IMR-90 (cell line): ENCODE data around the gene CXCL13. TPM values are rescaled to one million over a fixed set of nuclear protein-coding genes. Genes with fewer than 3 reads are reported as not detected.

Experiments
- ATAC-seq: fragments of 200-7000 bp; cut with Tn5 transposase; 2 replicates; pipeline ENCODE4 v1.9.1; 2020; ENCODE audit warnings: low read depth, mild to moderate bottlenecking, moderate library complexity
- BruUV-seq: library from RNA; stranded (reverse); fragments of 400-500 nt; replicated peaks from 2 replicates; lab custom pipeline; 2021; lab: Mats Ljungman, UMichigan
- CTCF ChIA-PET: fragments of 300-600 bp; formaldehyde crosslinking; extraction: SDS; loops from one replicate; lab custom pipeline; 2021; ENCODE audit warnings: antibody characterized with exemption; lab: Yijun Ruan, JAX
- POLR2A ChIA-PET: fragments of 300-600 bp; sonication (Branson Sonifier 250); formaldehyde crosslinking; loops from one replicate; lab custom pipeline; 2022; ENCODE audit warnings: antibody characterized with exemption; ENCODE audit not compliant: unreplicated experiment; lab: Charles Lee
- DNase-seq: peaks from one replicate; pipeline ENCODE4 v3.0.0; 2013
- H2AFZ ChIP-seq: replicated peaks from 2 replicates; pipeline ENCODE3; 2013; ENCODE audit warnings: low read length, mild to moderate bottlenecking; ENCODE audit not compliant: poor library complexity
- H2AK5ac ChIP-seq: 2 replicates; pipeline ENCODE4 v1.6.1; 2013; ENCODE audit warnings: low read depth, low read length, inconsistent platforms
- H2AK9ac ChIP-seq: replicated peaks from 2 replicates; pipeline ENCODE3; 2013; ENCODE audit warnings: mild to moderate bottlenecking, low read depth, low read length, moderate library complexity; ENCODE audit not compliant: poor library complexity
- H2BK120ac ChIP-seq: 2 replicates; pipeline ENCODE4 v1.6.1; 2013; ENCODE audit warnings: low read depth, low read length, inconsistent platforms
- H2BK15ac ChIP-seq: 3 replicates; pipeline ENCODE4 v1.6.1; 2013; ENCODE audit warnings: low read depth, low read length, inconsistent platforms
- H2BK20ac ChIP-seq: 2 replicates; pipeline ENCODE4 v1.6.1; 2013; ENCODE audit warnings: low read depth, mild to moderate bottlenecking, inconsistent platforms, low read length, moderate library complexity
- H2BK5ac ChIP-seq: 2 replicates; pipeline ENCODE4 v1.6.1; 2013; ENCODE audit warnings: mild to moderate bottlenecking, low read depth, low read length, inconsistent platforms; ENCODE audit not compliant: poor library complexity, severe bottlenecking
- H3K14ac ChIP-seq: replicated peaks from 2 replicates; pipeline ENCODE4 v1.6.1; 2013; ENCODE audit warnings: low read depth, low read length, inconsistent platforms
- H3K18ac ChIP-seq: 2 replicates; pipeline ENCODE4 v1.6.1; 2013; ENCODE audit warnings: low read depth, low read length, control low read depth
- H3K23ac ChIP-seq: 2 replicates; pipeline ENCODE4 v1.6.1; 2013; ENCODE audit warnings: low read depth, low read length, inconsistent platforms
- H3K27ac ChIP-seq: 2 replicates; pipeline ENCODE4 v1.5.1; 2013; ENCODE audit warnings: mild to moderate bottlenecking, control low read depth, low read length; ENCODE audit not compliant: insufficient read depth
- H3K27me3 ChIP-seq: 2 replicates; pipeline ENCODE4 v1.6.1; 2013; ENCODE audit warnings: low read length; ENCODE audit not compliant: control insufficient read depth, insufficient read depth
- H3K36me3 ChIP-seq: 2 replicates; pipeline ENCODE4 v1.6.1; 2013; ENCODE audit warnings: low read length, mixed read lengths; ENCODE audit not compliant: control insufficient read depth, insufficient read depth
- H3K4ac ChIP-seq: 2 replicates; pipeline ENCODE4 v1.6.1; 2013; ENCODE audit warnings: low read depth, low read length, inconsistent platforms
- H3K4me1 ChIP-seq: 2 replicates; pipeline ENCODE4 v1.6.1; 2013; ENCODE audit warnings: low read length, mixed read lengths; ENCODE audit not compliant: control insufficient read depth, insufficient read depth
- H3K4me2 ChIP-seq: 2 replicates; pipeline ENCODE4 v1.6.1; 2013; ENCODE audit warnings: low read depth, mild to moderate bottlenecking, control low read depth, low read length, moderate library complexity
- H3K4me3 ChIP-seq: 2 replicates; pipeline ENCODE4 v1.5.1; 2013; ENCODE audit warnings: low read depth, mild to moderate bottlenecking, control low read depth, low read length, moderate library complexity; ENCODE audit not compliant: insufficient read depth
- H3K56ac ChIP-seq: 2 replicates; pipeline ENCODE4 v1.6.1; 2013; ENCODE audit warnings: low read length, inconsistent platforms; ENCODE audit not compliant: insufficient read depth; ENCODE audit errors: extremely low read depth
- H3K79me1 ChIP-seq, 2 experiments: 2 replicates each; pipeline ENCODE4 v1.6.1; 2013; ENCODE audit warnings: low read length in 2 of 2, inconsistent platforms in 1 of 2, low read depth in 1 of 2
- H3K9ac ChIP-seq: 2 replicates; pipeline ENCODE4 v1.6.1; 2013; ENCODE audit warnings: low read depth, low read length, control low read depth
- H3K9me1 ChIP-seq: 2 replicates; pipeline ENCODE4 v1.6.1; 2013; ENCODE audit warnings: low read length, inconsistent platforms; ENCODE audit not compliant: insufficient read depth
- H3K9me3 ChIP-seq: 2 replicates; pipeline ENCODE4 v1.6.1; 2013; ENCODE audit warnings: low read length; ENCODE audit not compliant: control insufficient read depth, insufficient read depth
- H4K20me1 ChIP-seq: 2 replicates; pipeline ENCODE4 v1.6.1; 2013; ENCODE audit warnings: low read length, inconsistent platforms; ENCODE audit not compliant: insufficient read depth
- H4K5ac ChIP-seq: 2 replicates; pipeline ENCODE4 v1.6.1; 2013; ENCODE audit warnings: mild to moderate bottlenecking, low read depth, low read length, control low read depth
- H4K8ac ChIP-seq, 2 experiments: 2 replicates each; pipeline ENCODE4 v1.6.1; 2013; ENCODE audit warnings: low read depth in 2 of 2, low read length in 2 of 2, control low read depth in 1 of 2, inconsistent platforms in 1 of 2
- H4K91ac ChIP-seq: 2 replicates; pipeline ENCODE4 v1.6.1; 2013; ENCODE audit warnings: low read depth, low read length, inconsistent platforms; ENCODE audit not compliant: insufficient read depth
- BHLHE40 ChIP-seq: fragments of 150-350 bp; IDR thresholded peaks from 2 replicates; pipeline ENCODE4 v1.6.1; 2016; ENCODE audit warnings: mild to moderate bottlenecking, low read depth, low read length
- CEBPB ChIP-seq: IDR thresholded peaks from 2 replicates; pipeline ENCODE4 v1.6.1; 2012; ENCODE audit warnings: low read depth, low read length, improper control_type of control experiment
- MAFK ChIP-seq: IDR thresholded peaks from 2 replicates; pipeline ENCODE4 v1.6.1; 2012; ENCODE audit warnings: low read depth, low read length, improper control_type of control experiment
- WGBS, 2 experiments: methylation state at CpG; one replicate each; pipeline versions ENCODE4 v1.1.5 to v1.1.7; 2013; ENCODE audit warnings: missing lambda C conversion rate in 2 of 2; ENCODE audit not compliant: insufficient read length in 1 of 2; ENCODE audit errors: extremely low coverage in 2 of 2; 5-methylcytosine and 5-hydroxymethylcytosine counted together
- dilution Hi-C: fragments of 300-500 bp; cut with HindIII; formaldehyde crosslinking; loops from one replicate; pipeline ENCODE4 v1.14.3; 2018; ENCODE audit warnings: low sequenced_read_pairs; ENCODE audit not compliant: unreplicated experiment
- in situ Hi-C: fragments of 300-500 bp; cut with MboI; formaldehyde crosslinking; loops from 3 replicates; pipeline ENCODE4 v1.14.3; 2019; ENCODE audit warnings: low sequenced_read_pairs, inconsistent platforms, mixed read lengths
- intact Hi-C: fragments of 100-400 bp; cut with micrococcal nuclease; formaldehyde crosslinking; loops from 2 replicates; pipeline ENCODE4 v1.10.0; 2022
- polyA plus RNA-seq, 3 experiments: library from polyadenylated mRNA; depleted of rRNA; stranded (reverse); fragments of >200 nt; gene quantifications; 2 replicates each; pipeline ENCODE4 v1.2.3, GENCODE V29; 2012; ENCODE audit warnings: low replicate concordance in 1 of 3
- total RNA-seq: library from RNA; depleted of rRNA; stranded (reverse); fragments of >200 nt; gene quantifications from 2 replicates; pipeline ENCODE4 v1.2.3, GENCODE V29; 2012

The CXCL13 gene
- total and polyA plus RNA-seq, 2 of the 4 experiments (the other 2 are of a cell fraction), result not detected

- H3K9me1 ChIP-seq, result no peaks in the 10 kb centered on the region
- H3K4ac ChIP-seq, result no peak overlapping the region
- CTCF ChIA-PET, result no interaction called here
- 33% methylated on average over 1 of the region's 2 CpGs; no CpG with 5 or more reads in 1 of the 2 experiments for WGBS, 2 experiments
- H3K56ac ChIP-seq, result no peak overlapping the region
- no peak overlapping the region for H4K8ac ChIP-seq
- POLR2A ChIA-PET, result no interaction called here
- no peak overlapping the region for H4K5ac ChIP-seq
- no peak overlapping the region for H3K18ac ChIP-seq
- no peak overlapping the region for H3K23ac ChIP-seq
- no peak overlapping the region for H2BK5ac ChIP-seq
- no peaks in the 10 kb centered on the region for H3K4me1 ChIP-seq
- no peaks in the 10 kb centered on the region for H3K9me3 ChIP-seq
- dilution Hi-C loops, result no loop called here
- no peaks in the 10 kb centered on the region for H3K36me3 ChIP-seq
- H3K79me1 ChIP-seq, result no peaks in the 10 kb centered on the region
- TF ChIP-seq BHLHE40 (no peak), MAFK (no peak), CEBPB (no peak)
- no peak for ATAC-seq
- H2BK120ac ChIP-seq, result no peak overlapping the region
- H3K4me2 ChIP-seq, result no peak overlapping the region
- H2AK9ac ChIP-seq, result no peak overlapping the region
- H4K91ac ChIP-seq, result no peak overlapping the region
- no peak overlapping the region for H3K14ac ChIP-seq
- no peak overlapping the region for H3K27ac ChIP-seq
- no TSS peak for BruUV-seq
- H2BK20ac ChIP-seq, result no peak overlapping the region
- H3K9ac ChIP-seq, result no peak overlapping the region
- no peak overlapping the region for H2AK5ac ChIP-seq
- H4K20me1 ChIP-seq, result no peaks in the 10 kb centered on the region
- intact Hi-C loops, result no loop called here
- in situ Hi-C loops, result no loop called here
- peaks cover 5% of the 10 kb centered on the region for H3K27me3 ChIP-seq
- no peak overlapping the region for H2AFZ ChIP-seq
- no peak overlapping the region for H3K4me3 ChIP-seq
- DNase-seq, result no peak
- H2BK15ac ChIP-seq, result no peak overlapping the region
These were observed 11.6 kb upstream of the CXCL13 start for GRCh38 chr4:77593993-77594392.
